HG02943 (cell line): ENCODE measurements around the gene NF2.

Source experiments
- ATAC-seq: cut with Tn5 transposase; IDR thresholded peaks from one replicate; pipeline ENCODE4 v1.9.1; 2021; ENCODE audit warnings: mild to moderate bottlenecking, low read depth, moderate library complexity; ENCODE audit not compliant: unreplicated experiment

The NF2 gene

DNA sequence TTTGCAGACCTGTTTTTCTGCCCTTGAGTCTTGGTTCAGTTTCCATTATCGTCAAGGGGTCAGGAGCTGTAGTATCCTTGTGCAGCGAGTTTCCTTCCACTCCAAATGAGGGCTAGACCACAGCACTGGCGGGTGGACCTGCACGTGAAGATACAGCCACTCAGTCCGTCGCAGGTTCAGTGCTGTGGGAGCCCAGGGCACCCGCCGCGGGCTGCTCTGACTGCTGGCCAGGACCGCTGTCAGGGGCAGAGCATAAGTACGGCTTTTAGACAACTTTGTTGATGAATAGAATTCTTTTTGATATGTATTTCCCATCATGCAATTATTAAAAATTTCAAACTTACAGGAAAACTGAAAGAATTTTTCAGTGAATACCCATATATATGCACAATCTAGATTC, 56.6 kb downstream of the NF2 start:
- ATAC-seq = no peak

DNA sequence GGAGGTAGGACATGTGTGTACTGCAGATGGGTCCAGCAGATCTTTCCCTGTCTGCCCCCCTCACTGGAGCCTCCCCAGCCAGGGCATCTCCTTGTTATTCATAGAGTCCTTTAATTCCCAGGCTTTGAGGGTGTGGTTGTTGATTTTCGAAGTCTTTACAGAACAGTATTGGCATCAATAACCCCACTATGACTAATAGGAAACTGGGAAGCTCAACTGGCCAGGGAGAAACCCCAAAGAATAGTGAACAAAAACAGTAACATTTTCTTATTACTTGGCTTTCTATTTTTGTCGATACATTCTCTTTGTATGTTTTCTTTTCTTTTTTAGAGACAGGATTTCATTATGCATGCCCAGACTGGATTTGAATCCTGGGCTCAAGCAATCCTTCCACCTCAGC, 57.9 kb downstream of the NF2 start:
- no peak for ATAC-seq

DNA sequence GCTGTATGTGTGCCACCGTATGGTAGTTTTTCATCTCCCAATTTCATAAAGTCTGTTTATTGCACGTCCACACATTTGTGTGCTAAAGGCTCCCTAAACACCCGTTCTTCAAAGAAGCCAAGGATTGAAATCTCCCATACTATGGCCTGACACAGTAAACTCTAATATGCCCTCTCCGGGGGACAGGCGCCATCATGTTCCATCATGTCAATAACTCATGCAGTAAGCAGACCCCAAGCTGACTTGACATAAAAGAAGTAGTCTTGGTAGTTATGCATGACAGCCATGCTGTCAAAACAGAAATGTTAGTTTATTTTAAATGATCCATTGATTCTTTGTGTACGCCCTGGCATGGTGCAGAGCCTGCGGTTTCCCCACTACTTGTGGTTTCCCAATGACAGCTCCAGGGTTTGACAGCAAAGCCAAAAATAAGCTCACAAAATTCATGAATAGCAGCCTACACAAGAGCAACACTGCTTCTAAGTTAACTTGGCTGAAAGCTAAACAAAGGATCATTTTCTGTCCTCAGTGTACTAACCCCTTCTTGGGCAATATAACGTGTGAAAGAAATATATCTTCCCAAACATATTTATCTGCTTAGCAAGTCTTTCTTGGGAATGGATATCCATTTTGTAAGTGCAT, 59.9 kb downstream of the NF2 start:
- ATAC-seq = no peak

DNA sequence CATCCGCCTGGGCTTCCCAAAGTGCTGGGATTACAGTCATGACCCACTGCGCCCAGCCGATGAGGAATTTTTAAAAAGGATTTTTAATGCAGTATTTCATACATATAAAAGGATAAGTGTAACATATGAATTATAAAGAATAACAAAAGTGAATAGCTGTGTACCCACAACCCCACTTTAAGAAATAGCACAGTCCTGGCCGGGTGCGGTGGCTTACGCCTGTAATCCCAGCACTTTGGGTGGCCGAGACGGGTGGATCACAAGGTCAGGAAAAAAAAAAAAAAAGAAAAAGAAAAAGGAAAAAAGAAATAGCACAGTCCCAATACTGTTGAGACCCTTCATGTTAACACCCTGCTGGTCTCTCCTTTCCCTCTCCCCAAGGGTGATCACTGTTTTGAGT, 62.1 kb downstream of the NF2 start:
- no peak for ATAC-seq

DNA sequence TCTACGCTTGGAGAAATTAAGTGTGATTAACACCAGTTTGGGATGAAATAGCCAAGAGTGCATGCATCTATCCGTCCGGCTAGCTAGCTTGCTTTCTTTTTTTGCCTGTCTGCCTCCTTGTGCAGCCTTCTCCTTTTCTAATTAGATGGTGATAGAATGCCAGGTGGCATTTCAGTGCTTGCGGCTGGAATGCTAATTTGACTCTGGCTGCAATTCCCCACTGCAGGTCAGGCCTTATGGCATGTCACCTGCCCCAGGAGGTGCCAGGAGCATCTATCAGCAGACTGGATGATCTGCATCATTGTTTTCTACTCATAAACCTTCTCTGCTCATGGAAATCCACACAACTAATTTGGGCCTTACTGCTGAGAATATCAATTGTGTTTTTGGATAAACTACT, 65.2 kb downstream of the NF2 start:
- no peak for ATAC-seq

DNA sequence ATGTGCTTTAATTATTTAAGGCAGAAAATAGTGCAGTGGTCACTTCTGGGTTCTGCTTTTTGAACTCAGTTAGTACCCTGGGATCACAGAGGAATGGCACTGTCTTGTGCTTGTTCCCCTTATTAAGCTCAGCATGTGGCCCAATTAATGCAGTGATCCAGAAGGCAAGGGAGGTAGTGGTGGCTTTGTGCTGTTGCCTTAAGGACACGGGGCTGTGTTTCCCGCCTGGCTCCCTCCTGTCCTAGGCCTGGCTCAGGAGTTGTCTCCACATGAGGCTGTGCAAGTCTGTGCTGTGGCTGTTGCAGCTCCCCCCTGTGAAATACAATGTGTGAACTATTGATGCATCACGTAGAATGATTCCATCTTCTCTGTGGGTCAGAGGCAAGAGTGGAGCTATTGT, 67.2 kb downstream of the NF2 start:
- ATAC-seq = no peak

DNA sequence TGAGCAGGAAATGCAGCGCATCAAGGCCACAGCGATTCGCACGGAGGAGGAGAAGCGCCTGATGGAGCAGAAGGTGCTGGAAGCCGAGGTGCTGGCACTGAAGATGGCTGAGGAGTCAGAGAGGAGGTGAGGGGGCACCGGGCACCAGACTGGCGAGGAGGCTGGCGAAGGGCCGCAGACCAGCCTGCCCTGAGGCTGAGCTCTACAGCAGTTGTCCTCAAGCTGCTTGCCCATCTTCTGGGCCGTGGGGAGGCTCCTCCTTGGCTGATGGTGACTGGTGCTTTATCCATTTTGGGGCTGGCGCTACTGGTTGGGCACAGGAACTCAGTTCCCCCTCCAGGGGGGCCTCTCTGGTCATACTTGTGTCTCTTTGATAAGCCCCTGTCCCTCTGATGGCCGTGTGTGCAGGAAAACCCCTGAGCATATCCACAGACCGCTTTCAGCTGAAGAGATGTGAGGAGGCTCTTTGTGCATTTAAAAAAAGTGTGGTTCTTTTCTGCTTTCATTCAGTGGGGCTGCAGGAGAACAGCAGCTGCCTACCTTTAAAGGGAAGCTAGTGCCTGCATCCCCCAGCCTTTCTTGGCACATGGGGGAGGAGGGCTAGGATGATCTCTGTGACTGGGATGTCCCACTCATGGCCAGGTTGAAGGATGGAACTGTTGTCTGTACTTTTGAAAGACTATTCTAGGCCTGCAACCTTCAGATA, 70.1 kb downstream of the NF2 start:
- no peak for ATAC-seq

DNA sequence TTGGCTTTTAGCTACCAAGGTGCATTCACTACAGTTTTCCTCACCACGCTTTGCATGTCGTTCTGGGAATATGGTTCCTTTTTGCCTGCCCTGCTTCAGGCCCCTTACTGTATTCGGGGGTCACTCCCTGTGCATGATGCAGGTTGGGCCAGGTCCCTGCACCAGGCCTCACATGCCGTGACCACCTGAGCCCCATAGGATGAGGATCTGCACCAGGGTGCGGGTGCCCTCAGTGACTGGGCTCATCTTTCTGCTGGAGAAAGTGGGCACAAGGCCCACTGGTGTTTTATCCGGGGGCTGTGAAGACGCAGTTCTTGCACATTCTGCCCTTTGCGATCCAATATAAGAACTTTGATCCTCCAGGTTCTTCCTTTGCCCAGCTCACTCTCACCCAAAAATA, 70.7 kb downstream of the NF2 start:
- ATAC-seq = no peak

DNA sequence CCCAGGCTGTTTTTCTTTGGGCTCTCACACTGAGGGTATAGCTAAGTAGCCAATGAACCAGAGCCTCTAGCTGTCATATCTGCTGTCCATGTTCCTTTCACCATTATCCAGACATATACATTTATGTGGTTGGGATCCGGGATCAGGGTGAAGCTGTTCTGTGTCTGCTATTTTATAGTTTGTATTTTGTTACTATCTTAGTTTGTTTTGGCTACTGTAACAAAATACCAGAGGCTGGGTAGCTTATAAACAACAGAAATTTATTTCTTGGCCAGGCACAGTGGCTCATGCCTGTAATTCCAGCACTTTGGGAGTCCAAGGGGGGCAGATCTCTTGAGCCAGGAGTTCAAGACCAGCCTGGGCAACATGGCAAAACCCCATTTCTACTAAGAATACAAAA, 75.9 kb downstream of the NF2 start:
- no peak for ATAC-seq

DNA sequence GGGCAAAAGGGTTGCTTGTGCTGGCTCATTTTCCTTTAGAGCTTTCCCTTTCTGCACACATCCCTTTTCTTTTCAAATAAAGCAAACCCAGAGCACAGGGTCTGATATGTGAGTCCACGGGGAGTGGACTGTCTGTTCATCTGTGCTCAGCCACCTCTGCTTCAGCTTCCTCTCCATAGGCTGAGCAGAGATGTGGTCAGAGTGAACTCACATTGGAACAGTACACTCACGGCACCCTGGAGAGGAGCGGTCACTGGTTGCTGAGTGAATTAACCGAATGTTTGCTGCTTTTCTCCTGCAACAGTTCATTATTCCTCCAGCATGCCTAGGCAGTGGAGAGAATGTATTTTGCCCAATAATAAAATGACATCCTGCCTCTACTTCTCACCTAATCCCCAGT, 80.1 kb downstream of the NF2 start:
- ATAC-seq = no peak

DNA sequence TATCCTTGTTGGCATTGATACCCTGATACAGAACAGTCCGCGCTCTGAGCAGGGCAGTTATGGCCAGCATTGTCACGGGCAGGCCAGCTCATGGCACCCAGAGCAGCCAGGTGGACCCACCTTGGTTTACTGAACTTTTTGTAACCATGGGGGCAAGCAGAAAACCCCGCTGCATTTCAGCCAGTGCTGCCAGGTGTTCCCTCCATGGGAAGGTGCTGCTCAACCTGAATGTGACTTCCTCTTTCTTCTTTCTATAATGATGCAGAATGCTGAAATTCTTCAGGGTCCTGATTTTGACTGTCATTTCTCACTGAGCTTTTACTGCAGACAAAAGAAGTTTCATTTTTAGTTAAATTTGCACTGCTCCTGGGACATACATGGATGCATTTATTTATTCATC, 80.8 kb downstream of the NF2 start:
- ATAC-seq = no peak

DNA sequence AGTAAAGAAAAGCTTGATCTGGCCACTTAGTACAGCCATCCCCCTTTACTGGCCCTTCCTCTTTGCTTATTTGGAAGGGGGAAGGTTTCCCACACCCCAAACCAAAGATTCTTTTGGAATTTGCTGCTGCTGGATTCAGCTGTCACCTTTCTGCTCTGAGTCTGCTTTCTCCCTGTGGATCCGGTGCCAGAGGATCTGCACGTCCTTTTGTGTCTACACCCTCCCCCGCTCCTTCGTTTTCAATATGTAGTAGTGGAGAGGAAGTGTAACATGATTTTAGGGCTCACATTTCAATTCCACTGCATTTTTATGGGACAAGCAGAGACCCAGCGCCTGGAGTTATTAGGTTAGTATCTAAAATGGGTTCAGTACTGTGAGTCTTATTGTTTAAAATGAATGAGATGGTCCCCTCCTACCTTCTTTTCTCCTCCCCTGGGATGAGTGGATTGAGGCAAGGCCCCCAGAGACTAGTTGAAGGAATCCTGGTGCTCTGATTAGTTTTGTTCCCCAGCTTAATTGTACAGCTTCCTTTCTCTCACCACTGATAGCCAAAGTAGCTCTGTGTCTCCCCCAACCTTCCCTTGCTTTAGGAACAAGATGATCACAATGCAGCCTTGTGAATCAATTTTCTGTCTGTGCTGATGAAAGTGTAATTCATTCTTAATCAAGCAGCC, 85.9 kb downstream of the NF2 start:
- no peak for ATAC-seq

DNA sequence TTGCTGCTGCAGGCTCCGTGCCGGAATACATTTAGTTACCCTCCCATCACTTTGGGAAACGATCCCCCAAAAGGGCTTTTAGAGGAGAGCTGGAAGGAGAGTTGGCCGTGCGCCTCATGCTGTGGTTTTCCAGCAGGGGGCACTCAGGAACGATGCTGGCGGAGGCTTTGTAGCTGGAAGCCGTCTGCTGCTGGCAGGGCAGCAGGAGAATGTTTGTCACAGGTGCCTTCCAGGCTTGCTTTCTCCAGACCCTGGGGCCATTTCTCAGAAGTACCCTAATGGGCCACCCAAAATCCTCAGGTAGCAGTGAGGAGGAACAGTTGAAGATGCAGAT, 86.4 kb downstream of the NF2 start:
- no peak for ATAC-seq

DNA sequence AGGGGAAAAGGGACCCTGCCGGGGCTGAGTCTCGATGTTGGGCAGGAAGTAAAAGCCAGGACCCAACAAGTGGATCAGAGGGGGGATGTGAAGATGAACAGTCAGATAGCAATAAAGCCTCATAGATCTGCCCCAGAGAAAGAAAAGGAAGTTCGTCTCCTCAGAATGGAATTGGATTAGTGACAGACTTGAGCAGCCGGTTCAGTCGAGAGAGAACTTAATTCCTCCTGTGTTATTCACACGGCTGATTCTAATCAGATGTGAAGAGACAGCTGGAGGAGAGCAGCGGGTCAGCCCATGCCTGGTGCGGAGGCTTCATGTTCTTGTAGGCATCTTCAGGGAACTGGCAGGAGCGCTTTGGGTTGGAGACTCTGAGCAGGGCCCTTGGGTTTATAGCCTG, 87.0 kb downstream of the NF2 start:
- no peak for ATAC-seq

DNA sequence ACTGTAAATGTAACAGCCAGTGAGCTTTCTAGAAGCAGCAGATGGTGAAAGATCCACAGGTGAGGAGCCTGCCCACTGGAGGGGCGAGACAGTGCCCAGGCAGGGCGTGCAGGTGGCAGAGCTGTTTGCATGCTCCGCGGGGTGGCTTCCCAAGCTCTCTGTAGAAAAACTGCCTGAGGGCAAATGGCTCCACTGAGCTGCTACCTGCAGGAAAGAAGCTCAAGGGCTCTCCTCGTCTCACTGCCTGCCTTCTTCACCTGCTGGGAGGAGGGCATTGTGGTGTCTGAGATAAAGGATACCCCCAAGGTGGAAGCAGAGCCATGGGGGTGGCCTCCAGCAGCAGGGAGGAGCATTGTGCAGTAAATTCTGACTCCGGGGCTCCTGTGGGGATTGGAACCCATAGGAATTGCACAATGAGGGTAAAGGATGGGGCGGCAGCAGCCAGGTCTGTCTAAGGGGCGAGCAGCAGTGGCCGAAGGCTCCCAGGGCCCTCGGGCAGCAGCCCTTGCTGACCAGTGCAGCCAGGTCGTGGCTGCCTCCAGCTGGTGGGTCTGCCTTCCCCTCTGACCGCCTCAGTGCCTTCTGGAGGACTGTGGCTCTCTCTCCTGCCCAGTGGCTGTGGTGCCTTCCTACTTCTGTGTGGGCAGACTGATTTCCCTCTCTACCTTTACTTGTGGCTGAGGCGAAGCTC, 88.3 kb downstream of the NF2 start:
- no peak for ATAC-seq

DNA sequence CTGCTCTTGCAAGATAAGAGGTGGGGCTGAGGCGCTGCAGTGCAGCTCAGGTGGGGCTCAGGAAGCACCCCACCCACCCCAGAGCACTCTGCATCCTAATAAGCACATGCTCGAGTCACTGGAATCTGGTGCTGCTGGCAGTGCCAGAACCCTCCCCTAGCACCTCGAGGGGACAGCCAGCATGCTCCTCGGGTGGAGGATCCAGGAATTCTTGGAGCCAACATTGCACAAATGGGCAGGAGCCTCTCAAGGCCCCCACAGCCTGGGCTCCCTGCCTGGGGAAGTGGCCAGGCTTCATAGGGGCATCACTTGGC, 88.9 kb downstream of the NF2 start:
- no peak for ATAC-seq

DNA sequence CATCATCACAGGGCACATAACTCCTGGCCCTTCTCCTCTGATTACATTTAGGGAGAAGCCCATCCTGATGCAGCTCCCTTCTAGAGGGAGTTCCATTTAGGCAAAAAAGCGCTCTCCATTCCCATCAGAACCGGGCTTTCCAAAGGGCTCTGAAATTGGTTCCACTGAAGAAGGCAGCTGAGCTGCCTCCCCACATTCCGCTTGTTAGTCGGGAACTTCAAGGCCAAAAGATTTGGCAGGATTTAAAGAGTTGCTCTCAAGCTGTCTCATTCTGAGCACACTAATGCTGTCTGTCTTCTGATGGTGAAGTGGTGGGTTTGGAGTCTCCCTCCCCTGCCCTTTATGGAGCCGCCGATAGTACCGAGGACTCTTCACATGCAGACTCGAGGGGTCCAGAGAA, 89.7 kb downstream of the NF2 start:
- ATAC-seq = no peak

DNA sequence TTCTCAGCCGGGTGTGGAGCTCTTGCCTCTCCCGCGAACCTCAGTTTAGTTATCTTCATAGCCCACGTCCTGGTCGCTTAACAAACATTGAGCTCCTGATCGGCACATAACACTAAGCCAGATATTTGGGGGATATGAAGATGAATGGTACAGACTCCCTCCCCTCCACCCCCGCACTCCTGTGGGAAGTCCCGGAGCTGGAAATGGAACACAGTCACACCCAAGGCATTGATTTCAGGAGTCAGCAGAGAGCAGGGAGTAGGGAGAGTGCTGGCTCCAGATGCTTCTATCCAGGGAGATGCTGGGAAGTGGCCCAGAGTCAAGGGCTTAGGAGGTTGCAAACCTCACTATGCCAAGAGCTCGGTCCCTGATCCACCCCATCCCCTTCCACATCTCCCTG, 90.2 kb downstream of the NF2 start:
- no peak for ATAC-seq

DNA sequence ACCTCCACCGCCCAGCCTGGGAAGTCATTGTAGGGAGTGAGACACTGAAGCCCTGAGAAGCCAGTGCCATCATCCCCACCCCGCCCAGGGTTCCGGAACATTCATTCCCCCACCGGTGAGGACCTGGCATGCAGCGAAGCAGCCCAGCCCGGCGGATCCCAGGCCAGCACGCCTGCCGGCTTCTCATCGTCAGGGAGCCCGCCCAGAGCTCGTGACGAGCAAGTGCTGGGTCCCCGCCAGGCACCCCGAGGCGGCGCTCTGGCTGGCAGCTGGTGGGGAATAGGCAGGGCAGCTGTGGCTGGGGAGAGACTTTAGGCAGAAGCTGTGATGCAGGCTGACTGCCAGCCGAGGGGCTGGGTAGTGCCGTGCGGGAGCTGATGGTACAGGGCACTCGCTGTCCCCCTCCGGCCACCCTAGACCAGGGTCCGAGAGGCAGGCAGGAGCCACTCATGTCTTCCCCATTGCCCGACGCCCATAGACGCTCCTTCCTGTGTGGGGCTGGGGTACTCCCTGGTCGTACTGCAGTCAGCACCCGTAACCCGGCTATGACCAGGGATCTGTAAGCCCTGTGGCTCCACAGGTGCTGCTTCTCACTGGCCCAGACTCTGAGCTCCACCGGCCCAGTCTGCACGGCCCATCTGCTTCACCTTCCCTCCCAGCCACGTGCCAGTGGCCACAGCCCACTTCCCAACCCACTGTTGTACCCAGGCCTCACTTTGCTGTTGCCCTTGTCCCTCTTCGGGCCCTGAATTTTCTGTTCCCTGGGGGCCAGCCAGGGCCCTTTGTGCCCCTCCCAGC, 91.9 kb downstream of the NF2 start:
- no peak for ATAC-seq

DNA sequence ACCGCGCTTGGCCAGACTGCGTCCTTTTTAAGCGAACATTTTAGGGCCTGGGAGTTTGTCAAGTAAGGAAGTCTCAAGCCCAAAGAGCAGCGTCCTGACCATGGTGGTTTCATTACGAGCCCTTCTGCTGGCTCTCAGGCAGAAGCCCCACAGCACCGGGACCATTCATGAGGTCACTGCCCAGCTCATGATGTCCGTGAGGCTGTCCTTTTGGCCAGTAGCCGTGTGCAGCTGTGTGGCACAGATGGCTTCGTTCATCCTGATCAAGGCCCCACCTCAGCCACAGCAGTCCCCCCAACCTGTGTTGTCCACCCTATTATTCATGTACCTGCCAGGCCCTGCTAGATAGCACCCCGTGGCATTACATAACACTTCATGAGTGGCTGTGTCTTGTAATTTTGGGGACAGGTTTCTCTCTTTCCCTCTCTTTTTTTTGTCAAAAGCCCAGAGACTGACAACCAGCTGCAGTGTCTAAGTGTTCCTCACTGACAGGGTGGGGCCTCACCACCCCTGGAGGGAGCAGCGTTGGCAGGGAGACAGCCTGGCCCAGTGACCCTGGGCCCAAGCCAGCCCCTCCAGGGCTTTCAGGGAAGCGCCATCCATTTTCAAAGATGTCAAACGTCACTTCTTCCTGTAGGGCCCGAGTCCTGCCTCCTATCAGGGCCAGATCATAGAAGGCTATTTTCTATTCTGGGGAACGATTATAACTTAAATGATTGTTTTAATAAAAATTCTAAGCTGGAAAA, 94.6 kb downstream of the NF2 start:
- ATAC-seq = no peak
